NCI-H82 treated with DMSO at 0.1 percent for 48 hours (cell line): ENCODE data around the gene UFD1.
A peak's percentile ranks its signal among the peaks of the same experiment; 100 is the strongest.

ENCODE experiments used
- DNase-seq: peaks from one replicate; lab custom pipeline; 2025; ENCODE audit not compliant: unreplicated experiment; lab: John Stamatoyannopoulos, UW

UFD1 gene

GRCh38 chr22:19516378-19517170, 37.6 kb upstream of the UFD1 start:
- no peak for DNase-seq

- no peak for DNase-seq
These were observed 36.8 kb upstream of the UFD1 start for GRCh38 chr22:19515654-19516377.

- DNase-seq, result peak; percentile 54
These were observed 36.0 kb upstream of the UFD1 start for GRCh38 chr22:19514831-19515565.

GRCh38 chr22:19513823-19514222, 34.8 kb upstream of the UFD1 start:
- DNase-seq, result no peak

GRCh38 chr22:19510919-19511341, 31.9 kb upstream of the UFD1 start:
- DNase-seq, result no peak

GRCh38 chr22:19509923-19510322, 30.9 kb upstream of the UFD1 start:
- DNase-seq, result no peak

- no peak for DNase-seq
These were observed 30.2 kb upstream of the UFD1 start for GRCh38 chr22:19509191-19509590.

GRCh38 chr22:19508024-19508776, 29.2 kb upstream of the UFD1 start:
- no peak for DNase-seq

- no peak for DNase-seq
These were observed 28.5 kb upstream of the UFD1 start for GRCh38 chr22:19507534-19507861.

- no peak for DNase-seq
These were observed 27.2 kb upstream of the UFD1 start for GRCh38 chr22:19506212-19506611.

GRCh38 chr22:19505735-19506126, 26.7 kb upstream of the UFD1 start:
- DNase-seq, result no peak

GRCh38 chr22:19504900-19505734, 26.1 kb upstream of the UFD1 start:
- no peak for DNase-seq

- no peak for DNase-seq
These were observed 24.9 kb upstream of the UFD1 start for GRCh38 chr22:19503869-19504268.

GRCh38 chr22:19503367-19503766, 24.4 kb upstream of the UFD1 start:
- no peak for DNase-seq

- DNase-seq, result no peak
These were observed 23.0 kb upstream of the UFD1 start for GRCh38 chr22:19501897-19502447.

- DNase-seq, result no peak
These were observed 20.9 kb upstream of the UFD1 start for GRCh38 chr22:19499880-19500242.

GRCh38 chr22:19499236-19499879, 20.4 kb upstream of the UFD1 start:
- DNase-seq, result no peak

- no peak for DNase-seq
These were observed 19.8 kb upstream of the UFD1 start for GRCh38 chr22:19498866-19499190.

GRCh38 chr22:19498154-19498865, 19.3 kb upstream of the UFD1 start:
- DNase-seq, result no peak
